ENCODE data around the gene RBBP5.

DNA sequence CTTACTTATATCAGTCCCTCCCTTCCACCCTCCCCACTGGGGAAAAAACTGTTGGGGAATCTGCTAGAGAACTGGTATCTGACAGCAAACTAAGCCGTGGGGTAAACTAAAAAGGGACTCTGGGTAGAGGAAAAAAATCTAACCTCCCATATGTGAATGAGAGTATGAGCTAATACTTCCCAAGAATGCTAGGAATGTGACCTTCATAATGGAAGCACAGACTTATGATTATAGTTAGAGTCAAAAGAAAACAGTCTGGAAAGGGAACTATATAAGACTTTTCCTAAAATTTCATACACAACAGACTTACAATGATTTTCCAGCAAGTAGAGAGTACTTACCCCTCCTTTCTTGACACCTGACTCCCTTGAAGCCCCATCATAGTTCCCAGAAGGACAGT is 23.0 kb upstream of the RBBP5 start:
- TF ChIP-seq POLR2A (IDR thresholded peaks at IDR 0.05; ENCODE audit: low read depth, low read length) (no peak), SPI1 (IDR thresholded peaks at IDR 0.05; ENCODE audit: low read depth, low read length) (no peak)
